GM12801 (cell line): ENCODE measurements around the gene PIWIL1.

Source experiments
- CTCF ChIP-seq: IDR thresholded peaks from one replicate; pipeline ENCODE4 v1.5.1; 2011; ENCODE audit warnings: control low read depth; ENCODE audit not compliant: insufficient read length; ENCODE audit errors: extremely low read depth

The PIWIL1 gene

DNA sequence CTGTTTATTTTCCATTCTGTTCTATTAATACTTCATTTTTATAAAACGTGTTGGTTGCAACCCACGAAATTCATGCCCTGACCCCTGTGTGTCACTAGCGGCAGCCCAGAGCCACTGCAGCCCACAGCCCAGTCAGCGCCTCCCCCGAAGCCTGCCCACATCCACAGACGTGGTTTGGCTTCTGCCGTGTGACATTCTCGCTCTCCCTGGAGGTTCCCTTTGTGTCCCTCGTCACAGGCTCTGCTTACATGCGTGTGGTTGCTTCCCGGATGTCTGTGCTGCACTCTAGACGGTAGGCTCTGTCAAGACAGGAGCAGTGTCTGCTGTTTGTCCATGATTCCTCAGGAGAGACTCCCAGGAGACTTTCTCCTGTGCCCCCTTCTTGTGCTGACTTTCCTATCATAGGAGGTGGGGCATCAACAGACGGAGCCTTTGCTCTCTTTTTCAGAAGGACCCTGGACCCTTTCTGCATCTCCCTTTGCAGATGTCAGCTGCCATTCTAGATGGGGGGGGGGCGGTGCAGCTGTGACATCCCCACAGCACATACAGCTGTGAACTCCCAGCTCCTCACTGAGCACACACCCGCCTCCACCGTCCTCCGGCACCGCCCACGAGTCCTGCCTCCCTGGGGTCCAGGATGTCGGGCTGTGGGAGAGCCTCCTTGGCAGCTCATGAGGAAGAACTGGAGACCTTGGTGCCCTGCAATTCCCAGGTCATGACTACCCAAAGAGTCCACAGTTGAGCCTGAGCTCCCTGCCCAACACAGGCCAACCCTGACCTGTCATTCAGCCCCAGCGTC, 36.8 kb upstream of the PIWIL1 start:
- TF ChIP-seq CTCF = no peak

GRCh38 chr12:130301559-130301958, 36.1 kb upstream of the PIWIL1 start:
- TF ChIP-seq CTCF = no peak

DNA sequence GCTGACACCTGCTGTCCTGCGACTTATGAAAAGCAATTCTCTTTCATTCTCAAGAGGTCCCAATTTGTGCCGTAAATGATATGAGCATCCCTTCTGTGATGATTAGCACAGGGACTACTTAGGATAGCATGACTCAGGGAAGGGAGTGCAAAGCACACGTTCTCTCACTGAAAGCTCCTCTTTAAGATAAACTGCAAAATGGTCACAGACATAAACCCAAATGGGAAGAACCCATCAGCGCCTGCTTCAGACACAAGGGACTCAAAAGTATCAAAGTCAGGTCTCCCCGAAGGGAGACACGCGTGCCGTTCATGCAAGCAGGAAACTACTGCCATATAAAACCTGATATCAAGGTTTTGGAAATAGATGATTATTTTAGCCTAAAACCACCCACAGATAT, 33.9 kb upstream of the PIWIL1 start:
- TF ChIP-seq CTCF = no peak

- no peak for TF ChIP-seq CTCF
Measured at GRCh38 chr12:130307859-130308258, 29.8 kb upstream of the PIWIL1 start.

DNA sequence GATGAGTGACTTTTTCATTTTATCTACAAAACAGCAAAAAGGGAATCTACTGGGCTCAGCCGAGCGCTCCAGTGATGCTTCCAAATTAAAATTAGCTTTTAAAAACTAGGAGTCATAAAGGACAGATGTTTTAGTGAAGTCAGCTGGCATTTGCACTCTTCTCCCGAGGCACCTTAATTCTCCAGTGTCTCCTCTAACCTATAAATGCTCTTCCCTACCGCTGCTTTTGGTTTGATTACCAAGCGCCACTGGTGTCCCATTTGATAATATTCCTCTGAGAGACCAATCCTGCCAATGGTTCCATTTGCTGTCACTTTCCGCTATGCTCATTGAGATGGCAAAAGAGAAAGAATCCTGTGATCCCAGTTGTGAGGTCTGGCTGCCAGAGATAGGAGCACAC, 29.3 kb upstream of the PIWIL1 start:
- TF ChIP-seq CTCF = no peak

- TF ChIP-seq CTCF = no peak
Measured at GRCh38 chr12:130316251-130316650, 21.4 kb upstream of the PIWIL1 start.

DNA sequence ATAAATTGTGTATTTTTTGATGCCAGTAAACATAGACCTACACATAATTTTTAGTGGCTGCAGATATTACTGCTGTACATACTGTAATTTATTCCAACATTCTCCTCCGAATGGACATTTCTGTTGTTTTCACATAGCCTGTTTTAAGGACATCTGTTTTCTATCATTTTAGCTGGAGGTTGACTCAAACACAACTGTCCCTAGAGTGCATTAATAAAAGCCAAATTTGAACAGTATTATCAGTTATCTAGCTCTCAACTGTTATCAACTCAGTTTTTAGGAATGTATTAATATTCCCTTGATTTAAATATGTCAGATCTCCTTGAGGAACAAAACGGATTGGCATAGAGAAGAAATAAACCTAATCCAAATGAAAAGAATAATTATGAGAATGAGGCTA, 17.2 kb upstream of the PIWIL1 start:
- TF ChIP-seq CTCF = no peak
